Tibial nerve (tissue), 4 donors: Measurements from ENCODE around the gene PTPN7. TPM values are rescaled to one million over a fixed set of nuclear protein-coding genes. Genes with fewer than 3 reads are reported as not detected.
"Not testable (repeated sequence)": the region's sequence is repeated elsewhere in the genome, so short reads cannot be mapped to it uniquely, and the experiment has no call there.

Experiments
- DNase-seq, 2 donors: peaks; one replicate each; pipeline ENCODE4 v3.0.0-alpha.2; 2019; ENCODE audit warnings: low spot score in 2 of 2
- H3K27ac ChIP-seq, 4 donors: fragments of 200-600 bp; sonication (generic) in 3 of 4; one replicate each; pipeline ENCODE4 v1.5.1; 2017 to 2019; ENCODE audit warnings: mild to moderate bottlenecking in 1 of 4
- H3K27me3 ChIP-seq, 2 donors: fragments of 200-600 bp; sonication (generic) in 1 of 2; one replicate each; pipeline versions ENCODE4 v1.5.1 to v1.6.0; 2017 to 2019
- H3K36me3 ChIP-seq, 3 donors: fragments of 200-600 bp; sonication (generic); one replicate each; pipeline ENCODE4 v1.5.1; 2018 to 2019
- H3K4me1 ChIP-seq, 4 donors: fragments of 200-600 bp; sonication (generic) in 3 of 4; one replicate each; pipeline ENCODE4 v1.5.1; 2017 to 2019
- H3K4me3 ChIP-seq, 4 donors: fragments of 200-600 bp; sonication (generic) in 3 of 4; one replicate each; pipeline ENCODE4 v1.5.1; 2017 to 2019; ENCODE audit warnings: mild to moderate bottlenecking in 1 of 4, moderate library complexity in 1 of 4
- H3K9me3 ChIP-seq, 4 donors: fragments of 200-600 bp; sonication (generic) in 3 of 4; one replicate each; pipeline ENCODE4 v1.5.1; 2017 to 2019
- CTCF ChIP-seq, 5 experiments: fragments of 200-600 bp in 3 of 5; fragments of 450-650 bp in 2 of 5; sonication (generic) in 3 of 5; IDR thresholded peaks; one replicate each; pipeline ENCODE4 v1.5.1; 2016 to 2019; ENCODE audit warnings: antibody characterized with exemption in 5 of 5, mild to moderate bottlenecking in 3 of 5, moderate library complexity in 2 of 5
- EP300 ChIP-seq, 2 donors: sonication (generic); formaldehyde crosslinking; IDR thresholded peaks; one replicate each; pipeline ENCODE4 v1.6.1; 2017; ENCODE audit warnings: antibody characterized with exemption in 2 of 2, mild to moderate bottlenecking in 1 of 2
- POLR2A ChIP-seq, 2 donors: fragments of 450-650 bp; IDR thresholded peaks; one replicate each; pipeline ENCODE4 v1.6.1; 2017; ENCODE audit warnings: antibody characterized with exemption in 2 of 2, mild to moderate bottlenecking in 2 of 2, moderate library complexity in 2 of 2
- WGBS, 2 donors: methylation state at CpG; one replicate each; pipeline ENCODE4 v1.1.5; 2018; 5-methylcytosine and 5-hydroxymethylcytosine counted together
- total RNA-seq, 4 donors: library from RNA; depleted of rRNA; stranded (reverse); fragments of >200 nt; gene quantifications; one replicate each; pipeline ENCODE4 v1.1.0, GENCODE V29; 2016

PTPN7 gene
- total RNA-seq, 4 donors from 2014 or later: 1.2 to 13.8 (median 6.8) TPM

- TF ChIP-seq CTCF (IDR thresholded peaks at IDR 0.05) (no peak), EP300 (IDR thresholded peaks at IDR 0.05) (no peak), POLR2A (IDR thresholded peaks at IDR 0.05) (no peak)
- no peak overlapping the region for H3K4me3 ChIP-seq
- H3K27ac ChIP-seq: no peak overlapping the region
- 84 to 87% methylated on average over 7 of the region's 7 CpGs for WGBS, 2 donors
- H3K9me3 ChIP-seq: no peaks in the 10 kb centered on the region
- peaks cover 0 to 4% (median 0%) of the 10 kb centered on the region in 3 donors for H3K36me3 ChIP-seq
- DNase-seq: no peak
- no peaks in the 10 kb centered on the region for H3K27me3 ChIP-seq
- peaks cover 0 to 30% (median 10%) of the 10 kb centered on the region in 4 donors for H3K4me1 ChIP-seq
Observed at GRCh38 chr1:202168861-202169260, 8.5 kb upstream of the PTPN7 start.

- peak in 1 of 2 donors; percentile 46 for DNase-seq
- peaks cover 0 to 39% (median 14%) of the 10 kb centered on the region in 4 donors for H3K4me1 ChIP-seq
- no peaks in the 10 kb centered on the region for H3K9me3 ChIP-seq
- TF ChIP-seq POLR2A (IDR thresholded peaks at IDR 0.05) (no peak), EP300 (IDR thresholded peaks at IDR 0.05) (no peak), CTCF (IDR thresholded peaks at IDR 0.05) (no peak)
- H3K27me3 ChIP-seq: no peaks in the 10 kb centered on the region
- peak overlapping the region in 1 of 4 donors; percentile 47 for H3K27ac ChIP-seq
- H3K4me3 ChIP-seq: peak overlapping the region in 1 of 4 donors; percentile 23
- WGBS, 2 donors: 58 to 60% methylated on average over 15 to 18 of the region's 18 CpGs
- peaks cover 0 to 4% (median 0%) of the 10 kb centered on the region in 3 donors for H3K36me3 ChIP-seq
Observed at GRCh38 chr1:202167708-202168415, 7.5 kb upstream of the PTPN7 start.

GRCh38 chr1:202167054-202167453, 6.7 kb upstream of the PTPN7 start:
- not testable (repeated sequence) for H3K27me3 ChIP-seq, H3K27ac ChIP-seq, DNase-seq, H3K9me3 ChIP-seq, H3K4me3 ChIP-seq, H3K36me3 ChIP-seq
- H3K4me1 ChIP-seq: peaks cover 0 to 46% (median 17%) of the 10 kb centered on the region in 4 donors
- 50 to 69% methylated on average over 13 of the region's 13 CpGs for WGBS, 2 donors

GRCh38 chr1:202165942-202166843, 5.8 kb upstream of the PTPN7 start:
- peaks cover 0 to 54% (median 22%) of the 10 kb centered on the region in 4 donors for H3K4me1 ChIP-seq
- no peaks in the 10 kb centered on the region for H3K36me3 ChIP-seq
- H3K9me3 ChIP-seq: no peaks in the 10 kb centered on the region
- no peak for DNase-seq
- peak overlapping the region in 1 of 4 donors; percentile 11 for H3K27ac ChIP-seq
- 91 to 98% methylated on average over 9 of the region's 9 CpGs for WGBS, 2 donors
- TF ChIP-seq POLR2A (IDR thresholded peaks at IDR 0.05) (no peak), CTCF (IDR thresholded peaks at IDR 0.05) (no peak), EP300 (IDR thresholded peaks at IDR 0.05) (no peak)
- no peak overlapping the region for H3K4me3 ChIP-seq
- no peaks in the 10 kb centered on the region for H3K27me3 ChIP-seq

DNA sequence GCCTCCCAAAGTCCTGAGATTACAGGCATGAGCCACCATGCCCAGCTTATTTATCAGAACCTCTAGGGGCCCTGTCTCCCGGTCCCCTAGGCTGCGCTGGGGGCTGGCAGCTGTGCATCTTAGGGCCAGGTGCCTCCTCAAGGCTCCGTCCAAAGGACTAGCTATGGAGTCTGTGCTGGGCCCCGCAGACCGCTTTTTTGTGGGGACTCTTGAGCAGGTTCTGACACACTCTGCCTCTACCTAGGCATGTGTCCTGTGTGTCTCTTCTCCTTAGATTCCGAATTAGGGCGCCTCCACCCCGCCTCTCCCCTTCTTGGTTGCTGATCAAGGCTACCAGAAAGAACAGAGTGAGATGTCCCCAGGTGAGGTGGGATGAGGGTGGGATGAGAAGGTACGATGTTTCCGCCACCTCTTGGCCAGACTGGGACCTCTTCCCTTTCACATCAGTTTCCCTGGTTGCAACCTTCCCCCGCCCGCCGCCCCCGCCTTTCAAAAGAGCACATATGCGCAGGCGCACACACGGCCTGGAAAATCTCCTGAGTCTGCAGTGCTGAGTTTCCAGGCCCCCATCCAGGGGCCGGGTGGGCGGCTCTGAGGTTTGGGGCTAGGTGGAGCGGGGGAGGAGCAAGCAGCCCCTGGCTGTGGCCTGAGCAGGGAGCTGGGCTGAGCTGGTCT, 5.0 kb upstream of the PTPN7 start:
- 73 to 87% methylated on average over 20 of the region's 20 CpGs for WGBS, 2 donors
- H3K27ac ChIP-seq: peak overlapping the region in 1 of 4 donors; percentile 11
- no peak overlapping the region for H3K4me3 ChIP-seq
- peaks cover 0 to 62% (median 24%) of the 10 kb centered on the region in 4 donors for H3K4me1 ChIP-seq
- H3K27me3 ChIP-seq: no peaks in the 10 kb centered on the region
- no peak for TF ChIP-seq POLR2A (IDR thresholded peaks at IDR 0.05)
- TF ChIP-seq CTCF (IDR thresholded peaks at IDR 0.05): no peak
- no peak for TF ChIP-seq EP300 (IDR thresholded peaks at IDR 0.05)
- H3K36me3 ChIP-seq: no peaks in the 10 kb centered on the region
- DNase-seq: no peak
- no peaks in the 10 kb centered on the region for H3K9me3 ChIP-seq
